ENCODE measurements around the gene AGXT. TPM values are rescaled to one million over a fixed set of nuclear protein-coding genes. Genes with fewer than 3 reads are reported as not detected.

The AGXT gene
- total and polyA plus RNA-seq, 4 donors = 254 to 1,572 (median 1,428) TPM

DNA sequence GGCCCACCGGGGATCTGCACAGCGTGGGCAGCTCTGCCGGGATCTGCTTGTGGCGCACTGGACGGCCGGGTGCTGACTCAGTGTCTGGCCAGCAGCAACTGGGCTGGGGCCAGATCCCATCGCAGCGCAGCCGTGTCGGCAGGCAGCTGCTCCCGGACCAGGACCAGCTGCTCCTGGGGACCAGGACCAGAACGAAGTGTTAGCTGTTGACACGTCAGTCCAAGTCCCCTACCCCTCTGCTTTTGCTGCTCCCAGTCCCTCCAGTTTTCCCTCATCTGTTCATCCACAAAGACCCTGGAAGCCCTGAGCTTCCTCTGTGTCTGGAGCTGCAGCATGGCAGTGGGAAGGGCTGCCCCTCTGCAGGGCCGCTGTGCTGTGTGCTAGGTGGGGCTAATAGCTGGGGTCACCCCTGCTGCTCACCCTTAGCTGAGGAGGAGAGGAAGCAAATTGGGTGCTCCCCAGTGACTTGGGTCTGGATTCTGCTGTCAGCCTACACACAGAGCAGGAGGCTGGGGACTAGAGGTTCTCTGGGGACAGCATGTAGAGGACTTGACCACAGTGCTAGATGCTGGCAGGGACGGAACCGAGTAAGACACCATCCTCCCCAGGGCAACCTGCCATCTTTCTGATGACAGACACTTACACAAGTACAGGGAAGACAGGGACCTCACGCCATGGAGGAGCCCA, 31.7 kb upstream of the AGXT start (continued):
- TF ChIP-seq, protein P1, sequence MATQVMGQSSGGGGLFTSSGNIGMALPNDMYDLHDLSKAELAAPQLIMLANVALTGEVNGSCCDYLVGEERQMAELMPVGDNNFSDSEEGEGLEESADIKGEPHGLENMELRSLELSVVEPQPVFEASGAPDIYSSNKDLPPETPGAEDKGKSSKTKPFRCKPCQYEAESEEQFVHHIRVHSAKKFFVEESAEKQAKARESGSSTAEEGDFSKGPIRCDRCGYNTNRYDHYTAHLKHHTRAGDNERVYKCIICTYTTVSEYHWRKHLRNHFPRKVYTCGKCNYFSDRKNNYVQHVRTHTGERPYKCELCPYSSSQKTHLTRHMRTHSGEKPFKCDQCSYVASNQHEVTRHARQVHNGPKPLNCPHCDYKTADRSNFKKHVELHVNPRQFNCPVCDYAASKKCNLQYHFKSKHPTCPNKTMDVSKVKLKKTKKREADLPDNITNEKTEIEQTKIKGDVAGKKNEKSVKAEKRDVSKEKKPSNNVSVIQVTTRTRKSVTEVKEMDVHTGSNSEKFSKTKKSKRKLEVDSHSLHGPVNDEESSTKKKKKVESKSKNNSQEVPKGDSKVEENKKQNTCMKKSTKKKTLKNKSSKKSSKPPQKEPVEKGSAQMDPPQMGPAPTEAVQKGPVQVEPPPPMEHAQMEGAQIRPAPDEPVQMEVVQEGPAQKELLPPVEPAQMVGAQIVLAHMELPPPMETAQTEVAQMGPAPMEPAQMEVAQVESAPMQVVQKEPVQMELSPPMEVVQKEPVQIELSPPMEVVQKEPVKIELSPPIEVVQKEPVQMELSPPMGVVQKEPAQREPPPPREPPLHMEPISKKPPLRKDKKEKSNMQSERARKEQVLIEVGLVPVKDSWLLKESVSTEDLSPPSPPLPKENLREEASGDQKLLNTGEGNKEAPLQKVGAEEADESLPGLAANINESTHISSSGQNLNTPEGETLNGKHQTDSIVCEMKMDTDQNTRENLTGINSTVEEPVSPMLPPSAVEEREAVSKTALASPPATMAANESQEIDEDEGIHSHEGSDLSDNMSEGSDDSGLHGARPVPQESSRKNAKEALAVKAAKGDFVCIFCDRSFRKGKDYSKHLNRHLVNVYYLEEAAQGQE (IDR thresholded peaks at IDR 0.05) = no peak
- no peak for TF ChIP-seq FOXA1 (IDR thresholded peaks at IDR 0.05)

DNA sequence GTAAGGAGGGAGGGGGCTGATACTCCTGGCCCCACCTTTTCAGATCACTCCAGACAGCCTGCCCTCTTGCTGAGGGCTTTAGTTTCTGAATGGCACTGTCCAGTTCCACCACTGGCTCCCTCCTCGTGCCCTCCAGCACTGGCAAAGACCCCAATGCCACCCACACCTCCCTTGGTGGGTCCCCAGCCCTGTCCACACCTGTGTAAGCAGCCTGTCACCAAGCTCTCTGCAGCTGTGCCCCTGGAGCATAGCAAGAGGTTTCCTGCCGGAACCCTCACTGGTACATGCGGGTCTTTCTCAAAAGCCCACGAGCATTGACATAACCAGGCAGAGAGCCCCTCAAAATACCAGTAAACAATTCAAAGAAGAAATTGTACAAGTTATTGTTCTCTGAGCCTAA, 31.0 kb upstream of the AGXT start:
- Histone ChIP-seq H3K27me3 (ENCODE audit: control insufficient read depth in 4 of 4, insufficient read depth in 4 of 4, low read length in 3 of 4) (no peaks in the 10 kb centered on the region), H3K4me1 (ENCODE audit: control insufficient read depth in 4 of 4, insufficient read depth in 4 of 4, low read length in 3 of 4) (no peaks in the 10 kb centered on the region), H3K27ac (ENCODE audit: low read depth in 1 of 2, low read length in 2 of 2) (no peak overlapping the region), H3K9me3 (ENCODE audit: control insufficient read depth in 4 of 4, low read length in 3 of 4) (no peaks in the 10 kb centered on the region), H3K4me3 (ENCODE audit: low read depth in 1 of 3, low read length in 3 of 3) (no peak overlapping the region), H3K9ac (ENCODE audit: low read depth in 1 of 2, low read length in 2 of 2) (no peak overlapping the region), H3K36me3 (ENCODE audit: control insufficient read depth in 4 of 4, insufficient read depth in 3 of 4, low read depth in 1 of 4, low read length in 3 of 4) (no peaks in the 10 kb centered on the region)
- no peak for TF ChIP-seq RXRA (IDR thresholded peaks at IDR 0.05)
- 85% methylated on average over 4 of the region's 4 CpGs for WGBS
- DNase-seq (ENCODE audit: low spot score) = no peak

DNA sequence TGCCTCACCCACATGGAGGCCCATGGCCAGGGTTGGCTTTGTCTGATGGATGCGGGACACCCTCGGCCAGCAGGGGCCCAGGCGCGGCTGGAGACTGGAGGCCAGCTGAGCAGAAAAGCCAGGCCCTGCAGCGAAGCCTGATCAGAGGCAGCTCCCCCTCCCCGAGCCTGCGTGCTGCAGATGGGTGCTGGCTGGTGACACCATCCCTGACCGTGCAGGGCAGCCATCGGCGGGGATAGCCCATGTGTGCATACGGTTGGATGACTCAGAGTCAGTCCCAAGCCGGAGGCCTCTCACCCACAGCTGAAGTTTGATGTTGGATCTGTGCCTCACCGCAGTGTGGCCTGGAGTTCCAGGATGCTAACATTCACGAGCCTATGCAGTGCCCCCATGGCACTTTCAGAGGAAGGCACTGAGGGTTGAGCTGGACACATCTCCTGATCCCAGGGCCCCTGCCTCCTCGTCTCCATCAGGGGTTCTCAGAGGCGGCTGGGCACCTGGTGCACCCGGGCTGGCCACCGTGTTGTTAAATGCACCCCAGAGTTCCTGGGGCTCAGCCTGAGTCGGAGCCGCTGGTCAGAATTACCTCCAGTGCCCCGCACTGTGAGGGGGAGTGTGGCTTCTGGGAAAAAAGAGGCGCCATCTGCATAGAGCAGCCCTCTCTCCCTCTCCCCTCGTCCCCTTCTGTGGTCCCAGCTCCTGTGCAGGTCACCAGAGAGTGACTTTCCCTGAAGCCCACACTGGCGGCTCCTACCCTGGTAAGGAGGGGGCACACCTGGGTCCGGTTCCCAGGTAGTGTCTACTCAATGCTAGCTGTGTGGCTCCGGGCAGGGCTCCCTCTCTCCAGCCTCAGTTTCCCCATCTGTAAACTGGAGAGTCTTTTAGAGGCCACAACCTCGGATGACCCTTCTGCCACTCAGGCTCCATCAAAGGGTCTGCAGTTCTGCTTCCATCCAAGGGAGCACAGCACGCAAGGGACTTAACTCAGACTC, 29.2 kb upstream of the AGXT start:
- H3K4me1 ChIP-seq (ENCODE audit: control insufficient read depth in 4 of 4, insufficient read depth in 4 of 4, low read length in 3 of 4) = no peaks in the 10 kb centered on the region
- H3K4me3 ChIP-seq (ENCODE audit: low read depth in 1 of 3, low read length in 3 of 3) = no peak overlapping the region
- no peak overlapping the region for H3K27ac ChIP-seq (ENCODE audit: low read depth in 1 of 2, low read length in 2 of 2)
- no peak for DNase-seq (ENCODE audit: low spot score)
- no peak overlapping the region for H3K9ac ChIP-seq (ENCODE audit: low read depth in 1 of 2, low read length in 2 of 2)
- no peaks in the 10 kb centered on the region for H3K9me3 ChIP-seq (ENCODE audit: control insufficient read depth in 4 of 4, low read length in 3 of 4)
- H3K27me3 ChIP-seq (ENCODE audit: control insufficient read depth in 4 of 4, insufficient read depth in 4 of 4, low read length in 3 of 4) = no peaks in the 10 kb centered on the region
- no peaks in the 10 kb centered on the region for H3K36me3 ChIP-seq (ENCODE audit: control insufficient read depth in 4 of 4, insufficient read depth in 3 of 4, low read depth in 1 of 4, low read length in 3 of 4)
- 93% methylated on average over 28 of the region's 28 CpGs for WGBS
- TF ChIP-seq NR2F2 (IDR thresholded peaks at IDR 0.05) (no peak), EGR1 (IDR thresholded peaks at IDR 0.05; ENCODE audit: low read depth in 2 of 2) (no peak), FOXA2 (IDR thresholded peaks at IDR 0.05) (no peak), RXRA (IDR thresholded peaks at IDR 0.05) (no peak), JUND (IDR thresholded peaks at IDR 0.05) (no peak), TAF1 (conservative IDR thresholded peaks at IDR 0.05) (no peak), GABPA (IDR thresholded peaks at IDR 0.05 in 1 of 2, conservative IDR thresholded peaks at IDR 0.05 in 1 of 2) (no peak), RAD21 (IDR thresholded peaks at IDR 0.05) (no peak), FOXA1 (IDR thresholded peaks at IDR 0.05) (no peak), SP1 (IDR thresholded peaks at IDR 0.05) (no peak), HNF4A (conservative IDR thresholded peaks at IDR 0.05) (no peak)
- TF ChIP-seq, protein P2, sequence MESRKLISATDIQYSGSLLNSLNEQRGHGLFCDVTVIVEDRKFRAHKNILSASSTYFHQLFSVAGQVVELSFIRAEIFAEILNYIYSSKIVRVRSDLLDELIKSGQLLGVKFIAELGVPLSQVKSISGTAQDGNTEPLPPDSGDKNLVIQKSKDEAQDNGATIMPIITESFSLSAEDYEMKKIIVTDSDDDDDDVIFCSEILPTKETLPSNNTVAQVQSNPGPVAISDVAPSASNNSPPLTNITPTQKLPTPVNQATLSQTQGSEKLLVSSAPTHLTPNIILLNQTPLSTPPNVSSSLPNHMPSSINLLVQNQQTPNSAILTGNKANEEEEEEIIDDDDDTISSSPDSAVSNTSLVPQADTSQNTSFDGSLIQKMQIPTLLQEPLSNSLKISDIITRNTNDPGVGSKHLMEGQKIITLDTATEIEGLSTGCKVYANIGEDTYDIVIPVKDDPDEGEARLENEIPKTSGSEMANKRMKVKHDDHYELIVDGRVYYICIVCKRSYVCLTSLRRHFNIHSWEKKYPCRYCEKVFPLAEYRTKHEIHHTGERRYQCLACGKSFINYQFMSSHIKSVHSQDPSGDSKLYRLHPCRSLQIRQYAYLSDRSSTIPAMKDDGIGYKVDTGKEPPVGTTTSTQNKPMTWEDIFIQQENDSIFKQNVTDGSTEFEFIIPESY (IDR thresholded peaks at IDR 0.05) = no peak
- TF ChIP-seq, protein P1 (IDR thresholded peaks at IDR 0.05) = no peak
- TF ChIP-seq, protein P3, sequence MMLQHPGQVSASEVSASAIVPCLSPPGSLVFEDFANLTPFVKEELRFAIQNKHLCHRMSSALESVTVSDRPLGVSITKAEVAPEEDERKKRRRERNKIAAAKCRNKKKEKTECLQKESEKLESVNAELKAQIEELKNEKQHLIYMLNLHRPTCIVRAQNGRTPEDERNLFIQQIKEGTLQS (IDR thresholded peaks at IDR 0.05) = no peak
- TF ChIP-seq, protein P4, sequence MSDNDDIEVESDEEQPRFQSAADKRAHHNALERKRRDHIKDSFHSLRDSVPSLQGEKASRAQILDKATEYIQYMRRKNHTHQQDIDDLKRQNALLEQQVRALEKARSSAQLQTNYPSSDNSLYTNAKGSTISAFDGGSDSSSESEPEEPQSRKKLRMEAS (IDR thresholded peaks at IDR 0.05) = no peak
- TF ChIP-seq, protein P5, sequence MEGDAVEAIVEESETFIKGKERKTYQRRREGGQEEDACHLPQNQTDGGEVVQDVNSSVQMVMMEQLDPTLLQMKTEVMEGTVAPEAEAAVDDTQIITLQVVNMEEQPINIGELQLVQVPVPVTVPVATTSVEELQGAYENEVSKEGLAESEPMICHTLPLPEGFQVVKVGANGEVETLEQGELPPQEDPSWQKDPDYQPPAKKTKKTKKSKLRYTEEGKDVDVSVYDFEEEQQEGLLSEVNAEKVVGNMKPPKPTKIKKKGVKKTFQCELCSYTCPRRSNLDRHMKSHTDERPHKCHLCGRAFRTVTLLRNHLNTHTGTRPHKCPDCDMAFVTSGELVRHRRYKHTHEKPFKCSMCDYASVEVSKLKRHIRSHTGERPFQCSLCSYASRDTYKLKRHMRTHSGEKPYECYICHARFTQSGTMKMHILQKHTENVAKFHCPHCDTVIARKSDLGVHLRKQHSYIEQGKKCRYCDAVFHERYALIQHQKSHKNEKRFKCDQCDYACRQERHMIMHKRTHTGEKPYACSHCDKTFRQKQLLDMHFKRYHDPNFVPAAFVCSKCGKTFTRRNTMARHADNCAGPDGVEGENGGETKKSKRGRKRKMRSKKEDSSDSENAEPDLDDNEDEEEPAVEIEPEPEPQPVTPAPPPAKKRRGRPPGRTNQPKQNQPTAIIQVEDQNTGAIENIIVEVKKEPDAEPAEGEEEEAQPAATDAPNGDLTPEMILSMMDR (IDR thresholded peaks at IDR 0.05; ENCODE audit: low read depth, low read length, missing input control) = no peak
